H1 (cell line): ENCODE measurements around the gene HSP90B1. TPM values are rescaled to one million over a fixed set of nuclear protein-coding genes. Genes with fewer than 3 reads are reported as not detected.

ENCODE experiments used
- CTCF ChIA-PET: fragments of 300-600 bp; sonication (Branson Sonifier 250); formaldehyde crosslinking; loops from one replicate; lab custom pipeline; 2021; ENCODE audit not compliant: partially characterized antibody; lab: Charles Lee
- POLR2A ChIA-PET: fragments of 300-600 bp; sonication (Branson Sonifier 250); formaldehyde crosslinking; loops from one replicate; lab custom pipeline; 2021; ENCODE audit warnings: inconsistent platforms; ENCODE audit not compliant: partially characterized antibody; lab: Charles Lee
- DNase-seq, 2 experiments: peaks; one replicate each; pipeline versions ENCODE4 v3.0.0 to v3.0.0-alpha.2; 2010 to 2022; ENCODE audit warnings: low spot score in 2 of 2, low read depth in 1 of 2, mixed read lengths in 1 of 2
- FAIRE-seq: peaks from 2 replicates; lab custom pipeline; 2011; peaks lifted over from hg19 to GRCh38; lab: Jason Lieb, UNC
- H2AFZ ChIP-seq: 2 replicates; pipeline ENCODE4 v1.8.1; 2012; ENCODE audit warnings: low read length, inconsistent platforms
- H2AK5ac ChIP-seq: 2 replicates; pipeline ENCODE4 v1.6.1; 2013; ENCODE audit warnings: low read depth, low read length
- H2BK120ac ChIP-seq: replicated peaks from 2 replicates; pipeline ENCODE3; 2013; ENCODE audit warnings: low read depth, low read length, inconsistent platforms
- H2BK12ac ChIP-seq: 2 replicates; pipeline ENCODE4 v1.6.1; 2013; ENCODE audit warnings: low read depth, low read length
- H2BK15ac ChIP-seq: 2 replicates; pipeline ENCODE4 v1.6.1; 2013; ENCODE audit warnings: low read length
- H2BK20ac ChIP-seq: 2 replicates; pipeline ENCODE4 v1.6.1; 2013; ENCODE audit warnings: low read length
- H2BK5ac ChIP-seq: 2 replicates; pipeline ENCODE4 v1.6.1; 2013; ENCODE audit warnings: low read depth, low read length
- H3K14ac ChIP-seq: 2 replicates; pipeline ENCODE4 v1.6.1; 2013; ENCODE audit warnings: inconsistent platforms; ENCODE audit not compliant: insufficient read length
- H3K18ac ChIP-seq: 2 replicates; pipeline ENCODE4 v1.6.1; 2013; ENCODE audit warnings: low read length; ENCODE audit errors: extremely low read depth
- H3K23ac ChIP-seq: 2 replicates; pipeline ENCODE4 v1.6.1; 2013; ENCODE audit warnings: inconsistent platforms; ENCODE audit not compliant: insufficient read length
- H3K23me2 ChIP-seq: 2 replicates; pipeline ENCODE4 v1.6.1; 2013; ENCODE audit warnings: low read depth, low read length
- H3K27ac ChIP-seq: 2 replicates; pipeline ENCODE4 v1.6.1; 2011; ENCODE audit warnings: low read depth, low read length, inconsistent platforms
- H3K27me3 ChIP-seq, 4 experiments: replicated peaks in 1 of 4; 1 replicate in 1 of 4; 2 replicates in 3 of 4; pipeline versions ENCODE4 v1.6.1 to v1.8.1; 2011 to 2013; ENCODE audit warnings: low read length in 3 of 4, mild to moderate bottlenecking in 3 of 4, inconsistent platforms in 2 of 4, mixed read lengths in 2 of 4, moderate library complexity in 1 of 4; ENCODE audit not compliant: control insufficient read depth in 3 of 4, insufficient read depth in 3 of 4; ENCODE audit errors: extremely low read depth in 1 of 4
- H3K36me3 ChIP-seq, 4 experiments: 2 replicates each; pipeline versions ENCODE4 v1.6.1 to v1.8.1; 2011 to 2013; ENCODE audit warnings: mild to moderate bottlenecking in 4 of 4, low read length in 3 of 4, moderate library complexity in 2 of 4, control low read depth in 1 of 4, inconsistent platforms in 1 of 4; ENCODE audit not compliant: insufficient read depth in 4 of 4, control insufficient read depth in 2 of 4
- H3K4ac ChIP-seq: replicated peaks from 2 replicates; pipeline ENCODE3; 2013; ENCODE audit warnings: low read length, low read depth, mixed read lengths, inconsistent platforms; ENCODE audit not compliant: insufficient read length
- H3K4me1 ChIP-seq, 4 experiments: replicated peaks in 1 of 4; 1 replicate in 1 of 4; 2 replicates in 3 of 4; pipeline versions ENCODE4 v1.6.1 to v1.8.1; 2011 to 2013; ENCODE audit warnings: low read length in 3 of 4, inconsistent platforms in 2 of 4, mixed read lengths in 1 of 4; ENCODE audit not compliant: insufficient read depth in 4 of 4, control insufficient read depth in 3 of 4
- H3K4me2 ChIP-seq, 2 experiments: 2 replicates each; pipeline versions ENCODE4 v1.6.1 to v1.8.1; 2011 to 2013; ENCODE audit warnings: low read depth in 2 of 2, low read length in 2 of 2, control low read depth in 1 of 2, inconsistent platforms in 1 of 2, mild to moderate bottlenecking in 1 of 2; ENCODE audit not compliant: insufficient read depth in 1 of 2
- H3K4me3 ChIP-seq, 4 experiments: fragments of 200-600, 300-600 bp in 1 of 4; sonication (generic), shearing (Covaris generic), sonication (Bioruptor Twin) in 1 of 4; 2 replicates each; pipeline versions ENCODE4 v1.5.1 to v1.8.1; 2011 to 2016; ENCODE audit warnings: low read length in 4 of 4, low read depth in 3 of 4, control low read depth in 2 of 4, inconsistent platforms in 2 of 4, mild to moderate bottlenecking in 2 of 4, mixed read lengths in 1 of 4, moderate library complexity in 1 of 4; ENCODE audit not compliant: insufficient read depth in 2 of 4; ENCODE audit errors: extremely low read depth in 1 of 4
- H3K56ac ChIP-seq: replicated peaks from 2 replicates; pipeline ENCODE3; 2013; ENCODE audit warnings: low read depth, mild to moderate bottlenecking, mixed read lengths, low read length, inconsistent platforms; ENCODE audit not compliant: insufficient read length
- H3K79me1 ChIP-seq: 2 replicates; pipeline ENCODE4 v1.6.1; 2013; ENCODE audit warnings: low read depth, low read length, control low read depth
- H3K79me2 ChIP-seq, 2 experiments: 2 replicates each; pipeline versions ENCODE4 v1.6.1 to v1.8.1; 2012 to 2013; ENCODE audit warnings: low read length in 2 of 2, mild to moderate bottlenecking in 2 of 2, inconsistent platforms in 1 of 2; ENCODE audit not compliant: insufficient read depth in 2 of 2, control insufficient read depth in 1 of 2
- H3K9ac ChIP-seq, 4 experiments: replicated peaks in 1 of 4; 1 replicate in 1 of 4; 2 replicates in 3 of 4; pipeline versions ENCODE4 v1.6.1 to v1.8.1; 2011 to 2013; ENCODE audit warnings: low read depth in 3 of 4, low read length in 3 of 4, control low read depth in 2 of 4, mild to moderate bottlenecking in 2 of 4, moderate library complexity in 2 of 4, inconsistent platforms in 1 of 4; ENCODE audit errors: extremely low read depth in 1 of 4
- H3K9me3 ChIP-seq, 2 experiments: 2 replicates each; pipeline versions ENCODE4 v1.6.1 to v1.8.1; 2012 to 2013; ENCODE audit warnings: mild to moderate bottlenecking in 2 of 2, moderate library complexity in 2 of 2, control low read depth in 1 of 2, inconsistent platforms in 1 of 2, low read depth in 1 of 2, low read length in 1 of 2, mixed read lengths in 1 of 2; ENCODE audit not compliant: insufficient read depth in 2 of 2
- H4K20me1 ChIP-seq, 2 experiments: replicated peaks in 1 of 2; 2 replicates each; pipeline versions ENCODE3 to v1.8.1; 2011 to 2013; ENCODE audit warnings: inconsistent platforms in 2 of 2, low read length in 2 of 2, mild to moderate bottlenecking in 1 of 2; ENCODE audit not compliant: insufficient read depth in 2 of 2, control insufficient read depth in 1 of 2
- H4K5ac ChIP-seq: 2 replicates; pipeline ENCODE4 v1.6.1; 2013; ENCODE audit warnings: low read length, low read depth, mixed read lengths, inconsistent platforms; ENCODE audit not compliant: insufficient read length
- H4K8ac ChIP-seq: 2 replicates; pipeline ENCODE4 v1.8.0; 2013; ENCODE audit warnings: mild to moderate bottlenecking, moderate library complexity, low read length, inconsistent platforms; ENCODE audit not compliant: insufficient read depth; ENCODE audit errors: extremely low read depth
- H4K91ac ChIP-seq: replicated peaks from 2 replicates; pipeline ENCODE3; 2013; ENCODE audit warnings: low read length, mixed read lengths, inconsistent platforms; ENCODE audit not compliant: insufficient read length
- ASH2L ChIP-seq: fragments of 200-600, 300-600 bp; sonication (generic); IDR thresholded peaks from one replicate; pipeline ENCODE4 v1.7.1; 2017; ENCODE audit warnings: low read length
- CBX8 ChIP-seq: fragments of 300-800, 300-1000 bp; sonication (generic); IDR thresholded peaks from 2 replicates; pipeline ENCODE4 v1.7.1; 2016; ENCODE audit warnings: low read depth, low read length, borderline replicate concordance
- CREB1 ChIP-seq: IDR thresholded peaks from 2 replicates; pipeline ENCODE4 v1.6.1; 2012; ENCODE audit warnings: inconsistent platforms
- NANOG ChIP-seq: IDR thresholded peaks from 2 replicates; pipeline ENCODE4 v1.6.1; 2011; ENCODE audit warnings: low read length, low read depth, mild to moderate bottlenecking, inconsistent platforms; ENCODE audit not compliant: insufficient read depth, poor library complexity, severe bottlenecking
- NRF1 ChIP-seq: IDR thresholded peaks from 2 replicates; pipeline ENCODE4 v1.6.1; 2011; ENCODE audit warnings: mild to moderate bottlenecking, low read depth, low read length, improper control_type of control experiment
- RFX5 ChIP-seq: IDR thresholded peaks from 2 replicates; pipeline ENCODE4 v1.6.1; 2011; ENCODE audit warnings: low read depth, low read length, improper control_type of control experiment, borderline replicate concordance
- SIX5 ChIP-seq: IDR thresholded peaks from 2 replicates; pipeline ENCODE4 v1.6.1; 2011; ENCODE audit warnings: mild to moderate bottlenecking, low read depth, low read length
- TAF7 ChIP-seq: optimal IDR thresholded peaks from 2 replicates; pipeline ENCODE3; 2011; ENCODE audit warnings: low read depth, mild to moderate bottlenecking, inconsistent platforms, low read length, moderate library complexity, borderline replicate concordance
- TBP ChIP-seq: IDR thresholded peaks from 2 replicates; pipeline ENCODE4 v1.6.1; 2011; ENCODE audit warnings: low read depth, low read length, improper control_type of control experiment
- TCF12 ChIP-seq: IDR thresholded peaks from 2 replicates; pipeline ENCODE4 v1.6.1; 2011; ENCODE audit warnings: low read depth, mild to moderate bottlenecking, low read length
- WGBS, 2 experiments: shearing (Covaris generic) in 1 of 2; methylation state at CpG; one replicate each; pipeline versions ENCODE4 v1.1.6 to v1.1.7; 2013 to 2015; ENCODE audit warnings: low lambda C conversion rate in 2 of 2, mixed read lengths in 2 of 2, inconsistent platforms in 1 of 2, low coverage in 1 of 2, missing lambda C conversion rate in 1 of 2; ENCODE audit not compliant: insufficient replicate concordance in 2 of 2, insufficient coverage in 1 of 2, insufficient read length in 1 of 2; ENCODE audit errors: extremely low coverage in 1 of 2, missing lambda C conversion rate in 1 of 2; 5-methylcytosine and 5-hydroxymethylcytosine counted together
- polyA plus RNA-seq, 7 experiments: library from polyadenylated mRNA; depleted of rRNA in 3 of 7; stranded (reverse) in 5 of 7; unstranded in 2 of 7; fragments of >200 nt in 5 of 7; fragments of 200-250 nt in 2 of 7; gene quantifications; 1 replicate in 5 of 7; 2 replicates in 1 of 7; 4 replicates in 1 of 7; pipeline versions ENCODE4 v1.2.1 to v1.2.3, GENCODE V29; 2011 to 2013; ENCODE audit warnings: missing spikeins in 2 of 7, mixed read lengths in 2 of 7
- total RNA-seq: library from RNA; stranded (reverse); fragmentation: NEBNext Ultra II Directional; extraction: Animal tissue kit (Norgen Biotek cat#: 25700); gene quantifications from 2 replicates; pipeline ENCODE4 v1.2.1, GENCODE V29; 2021
- TF ChIP-seq, protein P1 (sequence below): IDR thresholded peaks from 2 replicates; pipeline ENCODE4 v1.6.1; 2011; ENCODE audit warnings: low read depth, mild to moderate bottlenecking, low read length; ENCODE audit not compliant: insufficient read depth

The HSP90B1 gene
- total and polyA plus RNA-seq, 2 of the 8 experiments (the other 6 are each of a cell fraction or from before 2014, with no cell fraction given) = 161 to 847 TPM

DNA sequence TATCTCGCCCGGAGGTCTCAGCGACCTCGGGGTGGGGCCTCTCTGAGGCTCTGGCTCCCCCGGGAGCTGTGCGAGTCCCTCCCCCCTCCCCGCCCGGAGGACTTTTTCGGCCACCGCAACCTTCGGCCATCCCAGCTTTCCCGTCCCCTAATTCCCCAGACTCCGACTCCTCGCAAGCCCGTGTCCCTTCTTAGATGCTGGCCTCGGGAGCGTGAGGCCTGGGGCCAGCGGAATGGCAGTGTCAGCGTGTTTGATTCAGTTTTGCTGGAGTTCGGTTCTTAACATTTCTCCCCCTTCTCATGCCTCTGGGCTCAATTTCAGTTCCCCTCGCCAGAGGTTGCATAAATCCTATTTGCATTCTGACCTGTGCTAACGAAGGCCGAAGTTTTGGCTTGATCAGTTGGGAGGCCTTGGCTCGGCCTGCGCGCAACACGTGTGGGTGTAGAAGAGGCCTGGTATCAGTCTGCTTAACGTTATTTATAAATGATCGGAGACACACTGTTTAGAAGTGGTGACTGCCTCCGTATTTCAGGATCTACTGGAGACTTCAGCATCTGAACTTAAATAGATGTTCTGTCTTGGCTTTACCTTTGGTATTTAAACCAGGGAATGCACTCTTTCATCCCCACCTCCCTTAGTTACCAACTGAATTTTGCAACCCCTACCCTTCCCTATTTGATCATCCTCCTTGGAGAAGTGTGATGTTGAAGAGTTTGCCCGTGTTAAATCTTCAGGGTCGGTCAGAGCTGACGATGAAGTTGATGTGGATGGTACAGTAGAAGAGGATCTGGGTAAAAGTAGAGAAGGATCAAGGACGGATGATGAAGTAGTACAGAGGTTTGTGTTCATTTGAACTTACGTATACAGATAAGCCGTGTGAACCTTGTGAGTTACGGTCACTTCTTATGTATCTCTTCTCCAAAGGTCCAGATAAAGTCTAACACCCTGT lies 851 bp downstream of the HSP90B1 start:
- H3K9ac ChIP-seq = peak overlapping the region; percentile 88 to 96 (median 94)
- H3K14ac ChIP-seq = no peak overlapping the region
- H3K4me2 ChIP-seq = peak overlapping the region; percentile 82 to 99
- H2BK120ac ChIP-seq = no peak overlapping the region
- ChIA-PET CTCF (no interaction called here), POLR2A (interaction anchor here (0.6 to 2.9 kb wide), 18 partner anchors 10 to 207 kb away, joined by 3 to 42 read pairs (median 4); partner anchors contain the start of genes NFYB, NT5DC3 and TDG)
- H3K79me1 ChIP-seq = 0 out of 2 replicates have a peak, but pooled peaks cover 2% of the 10 kb centered on the region
- no peak overlapping the region for H3K23ac ChIP-seq
- peaks cover 0 to 3% (median 0%) of the 10 kb centered on the region in 4 experiments; a peak in 4 of 7 replicates for H3K4me1 ChIP-seq
- peak overlapping the region; percentile 84 for H4K5ac ChIP-seq
- no peak overlapping the region for H2BK12ac ChIP-seq
- FAIRE-seq (no peak), DNase-seq (no peak)
- no peak overlapping the region for H2BK5ac ChIP-seq
- H2BK20ac ChIP-seq = no peak overlapping the region
- H2AFZ ChIP-seq = no peak overlapping the region
- no peaks in the 10 kb centered on the region; a peak in 1 of 7 replicates for H3K27me3 ChIP-seq
- H2BK15ac ChIP-seq = no peak overlapping the region
- peak overlapping the region; percentile 90; the same call in 1 of the 2 replicates for H4K8ac ChIP-seq
- H3K27ac ChIP-seq = peak overlapping the region; percentile 85
- no peak overlapping the region for H3K56ac ChIP-seq
- H3K4me3 ChIP-seq = peak overlapping the region; percentile 80 to 93 (median 89)
- no peak overlapping the region for H3K18ac ChIP-seq
- no peak overlapping the region for H2AK5ac ChIP-seq
- peaks cover 14 to 53% of the 10 kb centered on the region in 2 experiments for H3K79me2 ChIP-seq
- 9% methylated on average over 33 of the region's 37 CpGs; no CpG with 5 or more reads in 1 of the 2 experiments for WGBS, 2 experiments
- H4K91ac ChIP-seq = no peak overlapping the region
- peaks cover 25 to 44% (median 33%) of the 10 kb centered on the region in 4 experiments for H3K36me3 ChIP-seq
- peaks cover 13% of the 10 kb centered on the region for H3K23me2 ChIP-seq
- no peaks in the 10 kb centered on the region for H3K9me3 ChIP-seq
- peaks cover 5 to 10% of the 10 kb centered on the region in 2 experiments for H4K20me1 ChIP-seq
- H3K4ac ChIP-seq = no peak overlapping the region
- TF ChIP-seq TCF12 (no peak), CBX8 (no peak), CREB1 (no peak), ASH2L (peak; percentile 13), TAF7 (no peak), TBP (no peak), NANOG (no peak), SIX5 (no peak), RFX5 (no peak), NRF1 (no peak)
- TF ChIP-seq, protein P1, sequence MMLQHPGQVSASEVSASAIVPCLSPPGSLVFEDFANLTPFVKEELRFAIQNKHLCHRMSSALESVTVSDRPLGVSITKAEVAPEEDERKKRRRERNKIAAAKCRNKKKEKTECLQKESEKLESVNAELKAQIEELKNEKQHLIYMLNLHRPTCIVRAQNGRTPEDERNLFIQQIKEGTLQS = no peak
